Measurements from ENCODE around the gene RSPO4.

RSPO4 gene

GRCh38 chr20:940926-941325 lies 61.2 kb downstream of the RSPO4 start:
- DNase-seq, result no peak

- no peak for DNase-seq
Observed at GRCh38 chr20:939606-940005, 62.5 kb downstream of the RSPO4 start.

- no peak for DNase-seq
Observed at GRCh38 chr20:934186-934840, 67.8 kb downstream of the RSPO4 start.

- no peak for DNase-seq
Observed at GRCh38 chr20:933029-933428, 69.1 kb downstream of the RSPO4 start.

- no peak for DNase-seq
Observed at GRCh38 chr20:931401-931800, 70.7 kb downstream of the RSPO4 start.

- no peak for DNase-seq
Observed at GRCh38 chr20:926670-927069, 75.4 kb downstream of the RSPO4 start.

GRCh38 chr20:925516-925915 lies 76.6 kb downstream of the RSPO4 start:
- no peak for DNase-seq

GRCh38 chr20:924639-925038 lies 77.5 kb downstream of the RSPO4 start:
- no peak for DNase-seq

GRCh38 chr20:922781-923180 lies 79.3 kb downstream of the RSPO4 start:
- no peak for DNase-seq

- DNase-seq, result no peak
Observed at GRCh38 chr20:921068-921467, 81.0 kb downstream of the RSPO4 start.

GRCh38 chr20:920311-920710 lies 81.8 kb downstream of the RSPO4 start:
- DNase-seq, result no peak

GRCh38 chr20:919491-919916 lies 82.6 kb downstream of the RSPO4 start:
- DNase-seq, result no peak

GRCh38 chr20:917416-917815 lies 84.7 kb downstream of the RSPO4 start:
- DNase-seq, result no peak

- DNase-seq, result no peak
Observed at GRCh38 chr20:916825-917224, 85.3 kb downstream of the RSPO4 start.

GRCh38 chr20:916125-916799 lies 85.8 kb downstream of the RSPO4 start, which contains the start of gene ANGPT4:
Gene ANGPT4, minus strand, starts transcription at chr20:916334. Its CDS starts 120 bp downstream, at chr20:916214.
- no peak for DNase-seq

- peak; percentile 8 for DNase-seq
Observed at GRCh38 chr20:914727-915498, 87.2 kb downstream of the RSPO4 start.

- no peak for DNase-seq
Observed at GRCh38 chr20:913306-913849, 88.7 kb downstream of the RSPO4 start.

- no peak for DNase-seq
Observed at GRCh38 chr20:911882-912600, 90.1 kb downstream of the RSPO4 start.

GRCh38 chr20:910870-911770 lies 91.0 kb downstream of the RSPO4 start:
- no peak for DNase-seq

GRCh38 chr20:910132-910869 lies 91.8 kb downstream of the RSPO4 start:
- DNase-seq, result no peak

- DNase-seq, result no peak
Observed at GRCh38 chr20:909641-910040, 92.5 kb downstream of the RSPO4 start.
